ENCODE data around the gene HSD11B1L. TPM values are rescaled to one million over a fixed set of nuclear protein-coding genes. Genes with fewer than 3 reads are reported as not detected.
"Not testable (repeated sequence)": the region's sequence is repeated elsewhere in the genome, so short reads cannot be mapped to it uniquely, and the experiment has no call there.

The HSD11B1L gene
- total RNA-seq, 2 donors from 2014 or later: 7.7 to 12.7 TPM

DNA sequence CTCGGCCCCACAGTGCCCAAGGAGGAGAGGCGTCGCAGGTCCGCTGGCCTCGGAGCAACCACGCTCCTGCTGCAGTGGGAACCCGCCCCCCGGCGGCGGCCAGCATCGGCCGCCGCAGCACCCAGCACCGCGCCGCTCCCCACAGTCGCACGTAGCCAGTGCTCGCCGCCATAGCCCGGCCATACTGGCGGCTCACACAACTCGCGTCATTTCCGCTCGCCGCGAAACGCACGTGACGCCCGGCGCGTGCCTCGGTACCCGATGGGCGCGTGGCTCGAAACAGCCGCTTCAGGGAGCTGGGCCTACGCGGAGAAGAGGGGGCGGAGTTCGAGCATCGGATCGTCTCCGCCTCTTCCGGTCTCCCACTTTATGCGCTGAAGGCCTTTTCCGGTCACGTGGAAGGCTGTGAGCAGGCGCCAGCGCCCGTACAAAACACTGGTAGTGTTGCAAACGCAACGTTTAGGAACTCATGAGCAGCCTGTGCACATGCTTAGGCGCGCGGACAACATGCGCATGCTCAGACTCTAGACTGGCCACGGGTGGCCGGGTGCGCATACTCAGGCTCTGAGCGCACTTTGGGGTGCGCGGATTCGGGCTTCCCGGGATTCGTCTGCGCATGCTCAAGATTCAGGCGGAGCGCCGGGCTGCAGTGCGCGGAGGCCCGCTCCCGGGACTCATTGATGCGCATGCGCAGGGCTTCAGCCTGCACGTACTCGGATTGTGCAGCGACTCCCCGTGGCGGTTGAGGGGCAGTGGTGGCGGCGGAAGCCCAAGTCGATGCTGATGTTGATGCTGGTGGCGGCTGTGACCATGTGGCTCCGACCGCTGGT is 39.3 kb downstream of the HSD11B1L start, which contains the start of the genes CATSPERD and LONP1:
TSS of gene CATSPERD (plus strand) at position 677 of the 830 bp plus-strand sequence. CDS start at position 778, 101 bp downstream.
TSS of gene LONP1 (minus strand) at position 186 of the 830 bp plus-strand sequence. CDS start at position 172, 14 bp downstream.
- WGBS, 2 experiments (ENCODE audit: insufficient coverage in 1 of 2, insufficient read length in 1 of 2): 0 to 1% methylated on average over 25 to 90 of the region's 90 CpGs
- Mint-ChIP-seq H3K4me3 (peak within 1 kb of the TSS; percentile 88), H3K36me3 (ENCODE audit: low read depth) (peaks cover 12% of the 10 kb centered on the region), H3K27me3 (ENCODE audit: insufficient read depth) (peaks cover 5% of the 10 kb centered on the region), H3K27ac (peak within 1 kb of the TSS; percentile 98), H3K4me1 (peaks cover 10% of the 10 kb centered on the region), H3K9me3 (no peaks in the 10 kb centered on the region)
- DNase-seq: peak; percentile 99
- Histone ChIP-seq H3K27ac (ENCODE audit: low read depth, low read length) (peak within 1 kb of the TSS; percentile 94), H3K4me3 (ENCODE audit: low read length) (peak within 1 kb of the TSS; percentile 94), H3K36me3 (ENCODE audit: control insufficient read depth, insufficient read depth, low read length) (peaks cover 11% of the 10 kb centered on the region), H3K9ac (ENCODE audit: extremely low read depth, low read length, poor library complexity, severe bottlenecking) (peak within 1 kb of the TSS; percentile 88), H3K9me3 (ENCODE audit: control insufficient read depth, low read length) (no peaks in the 10 kb centered on the region), H3K27me3 (ENCODE audit: control insufficient read depth, insufficient read depth, low read length, poor library complexity, severe bottlenecking) (no peaks in the 10 kb centered on the region), H3K4me1 (ENCODE audit: control insufficient read depth, insufficient read depth, low read length) (peaks cover 3% of the 10 kb centered on the region)
- TF ChIP-seq, protein P1, sequence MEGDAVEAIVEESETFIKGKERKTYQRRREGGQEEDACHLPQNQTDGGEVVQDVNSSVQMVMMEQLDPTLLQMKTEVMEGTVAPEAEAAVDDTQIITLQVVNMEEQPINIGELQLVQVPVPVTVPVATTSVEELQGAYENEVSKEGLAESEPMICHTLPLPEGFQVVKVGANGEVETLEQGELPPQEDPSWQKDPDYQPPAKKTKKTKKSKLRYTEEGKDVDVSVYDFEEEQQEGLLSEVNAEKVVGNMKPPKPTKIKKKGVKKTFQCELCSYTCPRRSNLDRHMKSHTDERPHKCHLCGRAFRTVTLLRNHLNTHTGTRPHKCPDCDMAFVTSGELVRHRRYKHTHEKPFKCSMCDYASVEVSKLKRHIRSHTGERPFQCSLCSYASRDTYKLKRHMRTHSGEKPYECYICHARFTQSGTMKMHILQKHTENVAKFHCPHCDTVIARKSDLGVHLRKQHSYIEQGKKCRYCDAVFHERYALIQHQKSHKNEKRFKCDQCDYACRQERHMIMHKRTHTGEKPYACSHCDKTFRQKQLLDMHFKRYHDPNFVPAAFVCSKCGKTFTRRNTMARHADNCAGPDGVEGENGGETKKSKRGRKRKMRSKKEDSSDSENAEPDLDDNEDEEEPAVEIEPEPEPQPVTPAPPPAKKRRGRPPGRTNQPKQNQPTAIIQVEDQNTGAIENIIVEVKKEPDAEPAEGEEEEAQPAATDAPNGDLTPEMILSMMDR (conservative IDR thresholded peaks at IDR 0.05): peak; percentile 81

DNA sequence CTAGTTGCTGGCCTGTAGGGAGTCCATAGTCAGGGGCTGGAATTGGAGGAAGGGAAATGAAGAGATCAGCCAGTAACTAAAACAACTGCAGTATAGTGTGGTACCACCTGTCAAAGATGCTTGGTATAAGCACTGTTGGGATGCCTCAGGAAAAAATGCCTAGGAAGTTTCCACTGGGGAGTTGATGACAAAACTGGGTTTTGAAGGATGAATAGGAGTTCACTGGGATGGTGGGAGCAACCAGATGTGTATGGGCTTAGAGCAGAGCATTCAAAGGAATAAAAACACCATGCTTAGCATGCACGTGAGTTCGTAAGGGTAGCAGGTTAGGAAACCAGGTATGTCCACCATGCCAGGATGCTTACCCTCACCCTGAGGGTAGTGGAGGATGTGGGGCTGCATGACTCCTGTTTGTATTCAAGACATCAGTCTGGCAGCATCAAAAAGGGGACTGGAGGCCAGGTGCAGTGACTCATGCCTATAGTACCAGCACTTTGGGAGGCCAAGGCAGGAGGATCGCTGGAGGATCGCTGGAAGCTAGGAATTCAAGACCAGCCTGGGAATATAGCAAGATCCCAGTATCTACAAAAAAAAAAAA is 46.7 kb downstream of the HSD11B1L start:
- H3K9me3 Mint-ChIP-seq: peaks cover 3% of the 10 kb centered on the region
- H3K4me1 Mint-ChIP-seq: no peaks in the 10 kb centered on the region
- Histone ChIP-seq H3K36me3 (ENCODE audit: control insufficient read depth, insufficient read depth, low read length) (no peaks in the 10 kb centered on the region), H3K9ac (ENCODE audit: extremely low read depth, low read length, poor library complexity, severe bottlenecking) (no peak overlapping the region), H3K27ac (ENCODE audit: low read depth, low read length) (no peak overlapping the region), H3K9me3 (ENCODE audit: control insufficient read depth, low read length) (peaks cover 5% of the 10 kb centered on the region), H3K27me3 (ENCODE audit: control insufficient read depth, insufficient read depth, low read length, poor library complexity, severe bottlenecking) (no peaks in the 10 kb centered on the region), H3K4me1 (ENCODE audit: control insufficient read depth, insufficient read depth, low read length) (no peaks in the 10 kb centered on the region), H3K4me3 (ENCODE audit: low read length) (no peak overlapping the region)
- TF ChIP-seq, protein P1 (conservative IDR thresholded peaks at IDR 0.05): no peak
- no peaks in the 10 kb centered on the region for H3K36me3 Mint-ChIP-seq (ENCODE audit: low read depth)
- peaks cover 10% of the 10 kb centered on the region for H3K27me3 Mint-ChIP-seq (ENCODE audit: insufficient read depth)
- H3K27ac Mint-ChIP-seq: no peak overlapping the region
- no peak for DNase-seq
- 80 to 87% methylated on average over 2 to 4 of the region's 4 CpGs for WGBS, 2 experiments (ENCODE audit: insufficient coverage in 1 of 2, insufficient read length in 1 of 2)
- H3K4me3 Mint-ChIP-seq: no peak overlapping the region

- H3K36me3 ChIP-seq (ENCODE audit: control insufficient read depth, insufficient read depth, low read length); H3K4me1 Mint-ChIP-seq; H3K4me3 ChIP-seq (ENCODE audit: low read length); H3K27me3 ChIP-seq (ENCODE audit: control insufficient read depth, insufficient read depth, low read length, poor library complexity, severe bottlenecking); H3K27ac Mint-ChIP-seq; H3K9me3 ChIP-seq (ENCODE audit: control insufficient read depth, low read length); H3K9ac ChIP-seq (ENCODE audit: extremely low read depth, low read length, poor library complexity, severe bottlenecking); H3K4me3 Mint-ChIP-seq; DNase-seq; H3K4me1 ChIP-seq (ENCODE audit: control insufficient read depth, insufficient read depth, low read length); H3K27ac ChIP-seq (ENCODE audit: low read depth, low read length); H3K9me3 Mint-ChIP-seq; H3K36me3 Mint-ChIP-seq (ENCODE audit: low read depth): not testable (repeated sequence)
- peaks cover 12% of the 10 kb centered on the region for H3K27me3 Mint-ChIP-seq (ENCODE audit: insufficient read depth)
- 67 to 77% methylated on average over 2 of the region's 2 CpGs for WGBS, 2 experiments (ENCODE audit: insufficient coverage in 1 of 2, insufficient read length in 1 of 2)
Measured at GRCh38 chr19:5733172-5733571, 52.3 kb downstream of the HSD11B1L start.

Other genes starting within 250 kb of the HSD11B1L start
- not detected for gene ZNRF4, start 225.6 kb upstream of the HSD11B1L start, total RNA-seq
- 1 to 10 TPM in 1 of 2 donors, under 1 TPM in 1; 0.53 to 1.2 TPM for gene TINCR, start 113.1 kb upstream of the HSD11B1L start, total RNA-seq
- 10 to 100 TPM; 69.2 to 74.6 TPM for gene SAFB2, start 58.3 kb upstream of the HSD11B1L start, total RNA-seq
- gene SAFB, start 57.9 kb upstream of the HSD11B1L start, total RNA-seq: 100 to 1,000 TPM; 130 to 153 TPM
- gene MICOS13, start 511 bp upstream of the HSD11B1L start, total RNA-seq: 10 to 100 TPM; 26.3 to 35.0 TPM
- gene RPL36, start 9.3 kb downstream of the HSD11B1L start, total RNA-seq: 1,000 to 10,000 TPM; 1,005 to 1,008 TPM
- 100 to 1,000 TPM in 1 of 2 donors, 10 to 100 TPM in 1; 97.1 to 109 TPM for gene LONP1, start 39.1 kb downstream of the HSD11B1L start, total RNA-seq
- not detected for gene CATSPERD, start 39.6 kb downstream of the HSD11B1L start, total RNA-seq
- 1 to 10 TPM; 1.9 to 3.6 TPM for gene PRR22, start 103.7 kb downstream of the HSD11B1L start, total RNA-seq
- 10 to 100 TPM; 19.6 to 36.8 TPM for gene DUS3L, start 110.1 kb downstream of the HSD11B1L start, total RNA-seq
- gene NRTN, start 124.0 kb downstream of the HSD11B1L start, total RNA-seq: 1 to 10 TPM; 5.8 to 6.4 TPM
- gene FUT6, start 158.7 kb downstream of the HSD11B1L start, total RNA-seq: not detected
- gene FUT3, start 170.4 kb downstream of the HSD11B1L start, total RNA-seq: 1 to 10 TPM in 1 of 2 donors, not detected in 1; 1.3 TPM
- 1 to 10 TPM in 1 of 2 donors, not detected in 1; 1.3 TPM for gene FUT5, start 189.5 kb downstream of the HSD11B1L start, total RNA-seq
- gene NDUFA11, start 222.8 kb downstream of the HSD11B1L start, total RNA-seq: 100 to 1,000 TPM; 242 to 269 TPM
- 1 to 10 TPM; 5.9 TPM for gene VMAC, start 223.8 kb downstream of the HSD11B1L start, total RNA-seq
- 1 to 10 TPM; 6.6 to 6.7 TPM for gene CAPS, start 233.2 kb downstream of the HSD11B1L start, total RNA-seq

All from endodermal cell (in vitro differentiated cells).